Uterus (tissue), 2 donors: ENCODE measurements around the gene GOLGA6B.

Experiments
- CTCF ChIP-seq, 4 experiments: fragments of 200-600 bp in 2 of 4; fragments of 450-650 bp in 2 of 4; sonication (generic) in 2 of 4; IDR thresholded peaks; one replicate each; pipeline ENCODE4 v1.5.1; 2016 to 2019; ENCODE audit warnings: antibody characterized with exemption in 4 of 4, mild to moderate bottlenecking in 2 of 4, moderate library complexity in 1 of 4
- POLR2A ChIP-seq, 2 donors: fragments of 450-650 bp; IDR thresholded peaks; one replicate each; pipeline ENCODE4 v1.6.1; 2016; ENCODE audit warnings: antibody characterized with exemption in 2 of 2, mild to moderate bottlenecking in 1 of 2, moderate library complexity in 1 of 2

- no peak for TF ChIP-seq CTCF (IDR thresholded peaks at IDR 0.05)
- TF ChIP-seq POLR2A (IDR thresholded peaks at IDR 0.05): no peak
Observed at GRCh38 chr15:72604794-72605193, 49.7 kb upstream of the GOLGA6B start.
